ENCODE results near the gene RYR2. TPM values are rescaled to one million over a fixed set of nuclear protein-coding genes. Genes with fewer than 3 reads are reported as not detected.

Gene RYR2
- total RNA-seq, 1 donor from 2014 or later, result 0.90 TPM

DNA sequence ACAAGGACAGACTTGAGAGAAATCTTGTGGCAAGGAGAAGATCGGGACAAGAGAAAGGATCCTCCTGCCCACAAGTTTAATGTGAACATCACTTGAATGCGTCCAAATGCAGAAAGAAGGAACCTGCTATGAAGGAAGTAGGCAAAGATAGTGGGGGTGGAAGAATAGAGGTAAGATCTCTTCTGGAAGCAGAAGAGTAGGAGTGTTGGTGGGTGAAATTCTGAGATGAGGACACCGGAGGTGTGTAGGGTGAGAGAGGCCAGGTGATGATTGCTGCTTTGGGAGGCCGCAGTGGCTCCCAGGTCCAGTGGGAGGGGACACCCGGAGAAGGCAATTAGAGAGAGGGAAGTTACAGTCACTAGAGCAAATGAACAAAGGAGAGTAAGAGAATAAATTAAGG, 6.8 kb downstream of the RYR2 start:
- H3K27ac ChIP-seq, result no peak overlapping the region
- H3K36me3 ChIP-seq, result no peaks in the 10 kb centered on the region
- H2AFZ ChIP-seq (replicated peaks), result no peak overlapping the region
- Mint-ChIP-seq H3K9me3 (no peaks in the 10 kb centered on the region), H3K4me1 (peaks cover 2% of the 10 kb centered on the region), H3K27ac (no peak overlapping the region), H3K36me3 (no peaks in the 10 kb centered on the region), H3K27me3 (ENCODE audit: insufficient read depth, low read depth) (peaks cover 26% of the 10 kb centered on the region), H3K4me3 (no peak overlapping the region)
- H4K20me1 ChIP-seq (ENCODE audit: low read depth), result peaks cover 4% of the 10 kb centered on the region
- H3K4me1 ChIP-seq, result peaks cover 9% of the 10 kb centered on the region
- no peak overlapping the region for H3K4me2 ChIP-seq
- H3K9ac ChIP-seq, result no peak overlapping the region
- TF ChIP-seq, protein P1, sequence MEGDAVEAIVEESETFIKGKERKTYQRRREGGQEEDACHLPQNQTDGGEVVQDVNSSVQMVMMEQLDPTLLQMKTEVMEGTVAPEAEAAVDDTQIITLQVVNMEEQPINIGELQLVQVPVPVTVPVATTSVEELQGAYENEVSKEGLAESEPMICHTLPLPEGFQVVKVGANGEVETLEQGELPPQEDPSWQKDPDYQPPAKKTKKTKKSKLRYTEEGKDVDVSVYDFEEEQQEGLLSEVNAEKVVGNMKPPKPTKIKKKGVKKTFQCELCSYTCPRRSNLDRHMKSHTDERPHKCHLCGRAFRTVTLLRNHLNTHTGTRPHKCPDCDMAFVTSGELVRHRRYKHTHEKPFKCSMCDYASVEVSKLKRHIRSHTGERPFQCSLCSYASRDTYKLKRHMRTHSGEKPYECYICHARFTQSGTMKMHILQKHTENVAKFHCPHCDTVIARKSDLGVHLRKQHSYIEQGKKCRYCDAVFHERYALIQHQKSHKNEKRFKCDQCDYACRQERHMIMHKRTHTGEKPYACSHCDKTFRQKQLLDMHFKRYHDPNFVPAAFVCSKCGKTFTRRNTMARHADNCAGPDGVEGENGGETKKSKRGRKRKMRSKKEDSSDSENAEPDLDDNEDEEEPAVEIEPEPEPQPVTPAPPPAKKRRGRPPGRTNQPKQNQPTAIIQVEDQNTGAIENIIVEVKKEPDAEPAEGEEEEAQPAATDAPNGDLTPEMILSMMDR (IDR thresholded peaks at IDR 0.05), result no peak
- TF ChIP-seq EZH2phosphoT487 (IDR thresholded peaks at IDR 0.05) (no peak), EZH2 (IDR thresholded peaks at IDR 0.05) (no peak)
- H3K27me3 ChIP-seq, result peaks cover 33% of the 10 kb centered on the region
- H3K9me3 ChIP-seq (ENCODE audit: low read depth), result no peaks in the 10 kb centered on the region
- no peaks in the 10 kb centered on the region for H3F3A ChIP-seq (ENCODE audit: low read depth)
- H3K4me3 ChIP-seq, result no peak overlapping the region
- H3K79me2 ChIP-seq (ENCODE audit: low read depth), result no peaks in the 10 kb centered on the region
- no peak for DNase-seq (ENCODE audit: low spot score)

DNA sequence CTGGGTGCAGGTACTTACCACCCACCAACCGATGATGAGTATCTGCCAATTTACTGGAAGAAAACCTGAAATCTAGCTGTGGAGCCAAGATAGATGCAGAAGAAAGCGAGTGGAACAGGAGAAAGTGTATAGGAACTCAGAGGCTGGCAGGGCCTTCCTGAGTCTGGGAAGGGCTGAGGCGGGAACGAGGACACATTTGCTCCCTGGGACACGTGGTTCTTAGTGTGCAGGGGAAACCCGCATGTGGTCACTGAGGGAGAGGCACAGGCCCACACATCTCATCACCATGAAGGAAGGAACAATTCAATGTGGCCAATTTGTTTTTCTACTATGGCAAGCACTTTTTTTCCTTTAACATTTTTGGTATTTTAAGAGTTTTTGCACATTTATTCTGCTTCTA, 8.2 kb downstream of the RYR2 start:
- H3K27me3 Mint-ChIP-seq (ENCODE audit: insufficient read depth, low read depth), result peaks cover 13% of the 10 kb centered on the region
- no peaks in the 10 kb centered on the region for H3K36me3 Mint-ChIP-seq
- H3K4me3 ChIP-seq, result no peak overlapping the region
- no peak overlapping the region for H2AFZ ChIP-seq (replicated peaks)
- no peaks in the 10 kb centered on the region for H3K4me1 Mint-ChIP-seq
- H3K9me3 ChIP-seq (ENCODE audit: low read depth), result no peaks in the 10 kb centered on the region
- peaks cover 19% of the 10 kb centered on the region for H3K27me3 ChIP-seq
- no peak overlapping the region for H3K27ac ChIP-seq
- DNase-seq (ENCODE audit: low spot score), result no peak
- no peaks in the 10 kb centered on the region for H3K36me3 ChIP-seq
- no peak overlapping the region for H3K27ac Mint-ChIP-seq
- H3K4me3 Mint-ChIP-seq, result no peak overlapping the region
- H3K79me2 ChIP-seq (ENCODE audit: low read depth), result no peaks in the 10 kb centered on the region
- no peaks in the 10 kb centered on the region for H3F3A ChIP-seq (ENCODE audit: low read depth)
- no peak overlapping the region for H3K4me2 ChIP-seq
- no peak overlapping the region for H3K9ac ChIP-seq
- no peak for TF ChIP-seq EZH2phosphoT487 (IDR thresholded peaks at IDR 0.05)
- TF ChIP-seq, protein P1 (IDR thresholded peaks at IDR 0.05), result no peak
- no peaks in the 10 kb centered on the region for H4K20me1 ChIP-seq (ENCODE audit: low read depth)
- H3K4me1 ChIP-seq, result peaks cover 7% of the 10 kb centered on the region
- H3K9me3 Mint-ChIP-seq, result no peaks in the 10 kb centered on the region

DNA sequence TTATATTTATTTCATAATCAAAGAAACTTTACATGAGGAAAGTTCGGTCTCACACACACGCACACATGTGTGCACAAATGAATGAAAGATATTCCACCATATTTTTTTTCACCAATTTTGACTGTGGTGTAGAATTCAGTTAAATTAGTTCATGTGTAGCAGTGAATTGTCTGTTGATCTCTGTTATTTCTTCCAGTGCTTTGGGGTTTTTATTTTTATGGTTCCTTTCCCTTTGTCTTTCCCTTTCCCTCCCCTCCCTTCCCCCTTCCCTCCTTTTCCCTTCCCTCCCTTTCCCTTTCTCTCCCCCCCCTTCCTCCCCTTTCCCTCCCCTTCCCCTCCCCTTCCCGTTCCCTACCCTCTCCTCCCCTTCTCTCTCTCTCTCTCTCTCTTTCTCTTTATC, 8.9 kb downstream of the RYR2 start:
- Histone ChIP-seq H3K4me1 (peaks cover 7% of the 10 kb centered on the region), H3K9ac (no peak overlapping the region), H3K4me2 (no peak overlapping the region), H3F3A (ENCODE audit: low read depth) (no peaks in the 10 kb centered on the region), H3K27me3 (peaks cover 12% of the 10 kb centered on the region), H3K36me3 (no peaks in the 10 kb centered on the region), H3K4me3 (no peak overlapping the region), H3K27ac (no peak overlapping the region), H3K79me2 (ENCODE audit: low read depth) (no peaks in the 10 kb centered on the region), H3K9me3 (ENCODE audit: low read depth) (no peaks in the 10 kb centered on the region), H2AFZ (replicated peaks) (no peak overlapping the region), H4K20me1 (ENCODE audit: low read depth) (no peaks in the 10 kb centered on the region)
- no peaks in the 10 kb centered on the region for H3K36me3 Mint-ChIP-seq
- H3K27me3 Mint-ChIP-seq (ENCODE audit: insufficient read depth, low read depth), result peaks cover 12% of the 10 kb centered on the region
- H3K4me1 Mint-ChIP-seq, result no peaks in the 10 kb centered on the region
- no peak for TF ChIP-seq EZH2phosphoT487 (IDR thresholded peaks at IDR 0.05)
- no peak for TF ChIP-seq EZH2 (IDR thresholded peaks at IDR 0.05)
- TF ChIP-seq, protein P1 (IDR thresholded peaks at IDR 0.05), result no peak
- no peak overlapping the region for H3K27ac Mint-ChIP-seq
- no peak for DNase-seq (ENCODE audit: low spot score)
- no peak overlapping the region for H3K4me3 Mint-ChIP-seq
- no peaks in the 10 kb centered on the region for H3K9me3 Mint-ChIP-seq
